ENCODE measurements around the gene ARHGEF7.
"Not testable (repeated sequence)": the region's sequence is repeated elsewhere in the genome, so short reads cannot be mapped to it uniquely, and the experiment has no call there.

The ARHGEF7 gene

GRCh38 chr13:111115061-111115964 is at the start of gene ARHGEF7:
TSS of gene ARHGEF7 (plus strand) at chr13:111115310. CDS start at chr13:111115527, 217 bp downstream.
- no peak for DNase-seq

GRCh38 chr13:111065698-111066097 is 49.4 kb upstream of the ARHGEF7 start:
- no peak for DNase-seq

GRCh38 chr13:111066544-111066943 is 48.6 kb upstream of the ARHGEF7 start:
- DNase-seq = no peak

GRCh38 chr13:111068009-111068350 is 47.1 kb upstream of the ARHGEF7 start:
- no peak for DNase-seq

GRCh38 chr13:111071120-111071519 is 44.0 kb upstream of the ARHGEF7 start:
- not testable (repeated sequence) for DNase-seq

- not testable (repeated sequence) for DNase-seq
These were observed 43.6 kb upstream of the ARHGEF7 start for GRCh38 chr13:111071526-111071925.

GRCh38 chr13:111074826-111075225 is 40.3 kb upstream of the ARHGEF7 start:
- no peak for DNase-seq

GRCh38 chr13:111076155-111077013 is 38.7 kb upstream of the ARHGEF7 start:
- DNase-seq = no peak

- DNase-seq = no peak
These were observed 35.7 kb upstream of the ARHGEF7 start for GRCh38 chr13:111079375-111079774.

- no peak for DNase-seq
These were observed 34.5 kb upstream of the ARHGEF7 start for GRCh38 chr13:111080642-111081041.

GRCh38 chr13:111082240-111082639 is 32.9 kb upstream of the ARHGEF7 start:
- no peak for DNase-seq

GRCh38 chr13:111082769-111083168 is 32.3 kb upstream of the ARHGEF7 start:
- not testable (repeated sequence) for DNase-seq

GRCh38 chr13:111083693-111084092 is 31.4 kb upstream of the ARHGEF7 start:
- DNase-seq = not testable (repeated sequence)

GRCh38 chr13:111090169-111090568 is 24.9 kb upstream of the ARHGEF7 start:
- no peak for DNase-seq

GRCh38 chr13:111092685-111093084 is 22.4 kb upstream of the ARHGEF7 start:
- no peak for DNase-seq

- DNase-seq = no peak
These were observed 22.0 kb upstream of the ARHGEF7 start for GRCh38 chr13:111093136-111093535.

GRCh38 chr13:111093634-111094033 is 21.5 kb upstream of the ARHGEF7 start:
- DNase-seq = no peak

- no peak for DNase-seq
These were observed 19.9 kb upstream of the ARHGEF7 start for GRCh38 chr13:111095031-111095840.

- no peak for DNase-seq
These were observed 19.1 kb upstream of the ARHGEF7 start for GRCh38 chr13:111095911-111096501.

- no peak for DNase-seq
These were observed 15.8 kb upstream of the ARHGEF7 start for GRCh38 chr13:111099290-111099689.

- no peak for DNase-seq
These were observed 5.1 kb upstream of the ARHGEF7 start for GRCh38 chr13:111110054-111110453.

- no peak for DNase-seq
These were observed 3.7 kb upstream of the ARHGEF7 start for GRCh38 chr13:111111376-111111937.

All from fibroblast of skin of right quadriceps (primary cell).